ENCODE data around the gene MROH9.
A peak's percentile ranks its signal among the peaks of the same experiment; 100 is the strongest.

The MROH9 gene, protein sequence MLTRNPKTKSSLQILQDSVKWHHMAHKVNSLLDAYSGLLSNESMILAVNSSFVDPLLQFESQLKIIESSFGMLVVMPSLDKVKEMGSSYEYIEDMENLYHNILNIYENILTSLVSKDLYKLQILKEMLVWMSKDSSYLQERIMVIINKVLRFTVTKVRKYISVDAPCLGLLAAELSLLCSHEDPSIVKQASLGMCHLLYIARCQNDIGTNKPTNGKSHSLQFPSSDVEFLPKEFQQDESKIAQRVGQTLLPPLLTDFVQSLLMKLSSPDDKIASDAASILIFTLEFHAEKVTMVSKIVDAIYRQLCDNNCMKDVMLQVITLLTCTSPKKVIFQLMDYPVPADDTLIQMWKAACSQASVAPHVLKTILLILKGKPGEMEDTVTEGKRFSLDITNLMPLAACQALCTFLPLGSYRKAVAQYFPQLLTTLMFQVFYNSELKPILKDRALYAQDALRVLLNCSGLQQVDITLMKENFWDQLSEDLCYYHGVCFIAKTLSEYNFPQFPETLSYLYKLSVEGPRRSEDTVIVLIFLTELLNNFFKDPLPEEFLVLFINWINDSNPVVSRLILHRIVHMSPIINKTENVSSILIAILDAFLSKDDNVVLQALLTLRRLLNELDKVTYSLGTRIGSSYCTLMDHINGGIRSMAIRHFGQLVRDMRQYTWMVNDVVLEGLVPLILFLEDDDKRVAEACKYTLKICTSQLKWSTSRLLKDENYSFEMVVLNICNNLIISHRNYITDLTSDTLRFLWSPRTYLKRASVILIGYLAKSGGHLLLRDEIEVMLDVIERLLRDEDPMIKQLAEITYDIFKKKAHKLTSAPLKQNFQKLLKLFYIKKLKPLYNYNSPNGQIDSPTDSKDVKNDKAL

DNA sequence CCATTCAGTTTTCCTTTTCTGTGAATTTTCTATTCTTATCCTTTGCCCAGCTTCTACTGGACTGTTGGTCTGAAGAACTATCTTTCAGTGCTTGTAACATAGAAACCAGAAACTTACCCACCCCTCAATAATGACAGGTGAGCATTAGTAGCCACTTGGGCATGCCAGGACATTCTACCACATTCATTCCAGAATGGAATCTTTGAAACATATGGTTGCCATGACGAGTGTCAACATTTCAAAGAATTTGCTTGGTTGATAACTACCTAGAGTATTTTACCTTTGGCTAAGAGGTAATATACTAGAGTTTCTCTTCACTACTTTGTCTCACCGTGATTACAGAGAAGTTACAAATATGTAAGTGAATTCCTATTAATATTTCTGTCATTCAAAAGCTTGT, at the start of gene MROH9:
MROH9 (plus strand) TSS at position 304 of the 400 bp plus-strand sequence. CDS start 10,023 bp downstream, outside the sequence.
- TF ChIP-seq CTCF (IDR thresholded peaks at IDR 0.05; ENCODE audit: unreplicated experiment in 3 of 3) = no peak
- H3K4me1 Mint-ChIP-seq = peaks cover 7% of the 10 kb centered on the region
- peaks cover 11% of the 10 kb centered on the region for H3K9me3 Mint-ChIP-seq
- no peak within 1 kb of the TSS for H3K27ac Mint-ChIP-seq
- peaks cover 3% of the 10 kb centered on the region for H3K36me3 Mint-ChIP-seq (ENCODE audit: low read depth)
- H3K4me3 Mint-ChIP-seq = no peak within 1 kb of the TSS
- no peaks in the 10 kb centered on the region for H3K27me3 Mint-ChIP-seq (ENCODE audit: low read depth)

- TF ChIP-seq CTCF (IDR thresholded peaks at IDR 0.05; ENCODE audit: unreplicated experiment in 3 of 3) = no peak
- H3K9me3 Mint-ChIP-seq = peaks cover 3% of the 10 kb centered on the region
- no peak overlapping the region for H3K27ac Mint-ChIP-seq
- H3K4me3 Mint-ChIP-seq = no peak overlapping the region
- peaks cover 26% of the 10 kb centered on the region for H3K4me1 Mint-ChIP-seq
- H3K27me3 Mint-ChIP-seq (ENCODE audit: low read depth) = no peaks in the 10 kb centered on the region
- H3K36me3 Mint-ChIP-seq (ENCODE audit: low read depth) = no peaks in the 10 kb centered on the region
Observed at GRCh38 chr1:170885551-170885950, 49.8 kb upstream of the MROH9 start.

DNA sequence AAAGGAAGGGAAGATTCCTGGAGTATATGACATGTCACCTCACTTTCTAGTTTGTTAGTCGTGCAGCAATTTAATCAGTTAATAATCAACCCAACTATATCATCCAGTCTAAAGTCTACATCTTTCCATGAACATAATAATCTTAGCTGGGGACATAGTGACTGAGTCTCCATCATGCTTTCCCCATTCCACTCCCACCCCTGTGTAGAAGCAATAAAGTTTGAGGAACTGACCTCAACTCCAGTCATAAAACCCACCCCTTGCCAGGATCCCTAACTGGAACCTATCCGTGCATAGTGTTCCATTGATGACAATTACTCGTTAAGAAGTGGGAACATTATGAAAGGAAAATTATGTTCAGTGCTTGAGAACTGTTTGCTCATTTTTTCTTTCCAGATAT, 48.9 kb upstream of the MROH9 start:
- Mint-ChIP-seq H3K9me3 (peaks cover 3% of the 10 kb centered on the region), H3K27ac (peak overlapping the region in 1 of 3 experiments; percentile 29), H3K27me3 (ENCODE audit: low read depth) (no peaks in the 10 kb centered on the region), H3K36me3 (ENCODE audit: low read depth) (no peaks in the 10 kb centered on the region), H3K4me1 (peaks cover 22% of the 10 kb centered on the region), H3K4me3 (no peak overlapping the region)
- TF ChIP-seq CTCF (IDR thresholded peaks at IDR 0.05; ENCODE audit: unreplicated experiment in 3 of 3) = no peak

DNA sequence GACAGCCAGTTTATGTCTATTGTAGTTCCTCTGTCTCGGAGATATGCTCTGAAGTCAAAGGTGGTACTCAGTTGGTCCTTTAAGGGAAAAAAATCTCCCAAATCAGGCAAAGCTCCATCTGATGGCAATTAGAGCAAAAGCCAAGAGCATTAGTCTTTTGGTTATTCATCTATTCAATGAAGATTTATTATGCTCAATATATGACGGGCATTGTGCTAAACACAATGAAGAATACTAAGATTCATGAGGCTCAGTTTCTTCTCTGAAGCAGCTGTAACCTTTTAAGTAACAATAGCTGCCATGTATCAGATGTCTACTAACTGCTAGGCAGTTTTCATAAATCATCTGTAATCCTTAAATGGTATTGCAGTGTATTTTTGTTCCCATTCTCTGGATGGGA, 47.6 kb upstream of the MROH9 start:
- peaks cover 3% of the 10 kb centered on the region for H3K9me3 Mint-ChIP-seq
- H3K27ac Mint-ChIP-seq = no peak overlapping the region
- H3K4me3 Mint-ChIP-seq = no peak overlapping the region
- H3K4me1 Mint-ChIP-seq = peaks cover 10% of the 10 kb centered on the region
- no peaks in the 10 kb centered on the region for H3K36me3 Mint-ChIP-seq (ENCODE audit: low read depth)
- no peak for TF ChIP-seq CTCF (IDR thresholded peaks at IDR 0.05; ENCODE audit: unreplicated experiment in 3 of 3)
- no peaks in the 10 kb centered on the region for H3K27me3 Mint-ChIP-seq (ENCODE audit: low read depth)

- no peaks in the 10 kb centered on the region for H3K9me3 Mint-ChIP-seq
- TF ChIP-seq CTCF (IDR thresholded peaks at IDR 0.05; ENCODE audit: unreplicated experiment in 3 of 3) = no peak
- H3K27me3 Mint-ChIP-seq (ENCODE audit: low read depth) = no peaks in the 10 kb centered on the region
- no peak overlapping the region for H3K4me3 Mint-ChIP-seq
- peaks cover 33% of the 10 kb centered on the region for H3K4me1 Mint-ChIP-seq
- no peak overlapping the region for H3K27ac Mint-ChIP-seq
- H3K36me3 Mint-ChIP-seq (ENCODE audit: low read depth) = no peaks in the 10 kb centered on the region
Observed at GRCh38 chr1:170891872-170892271, 43.5 kb upstream of the MROH9 start.

Data from nephron (organoid).